A549 (cell line): ENCODE data around the gene COL26A1. TPM values are rescaled to one million over a fixed set of nuclear protein-coding genes. Genes with fewer than 3 reads are reported as not detected.

Source experiments
- ATAC-seq, 2 experiments: fragments of 200-7000 bp in 1 of 2; fragments of >200 bp in 1 of 2; cut with Nextera tagmentation in 1 of 2; cut with Tn5 transposase in 1 of 2; 3 replicates each; pipeline versions ENCODE4 v1.8.0 to v1.9.1; 2018 to 2020; ENCODE audit warnings: mild to moderate bottlenecking in 1 of 2, moderate library complexity in 1 of 2
- CTCF ChIA-PET: fragments of 300-600 bp; sonication (Branson Sonifier 250); formaldehyde crosslinking; extraction: SDS; loops from one replicate; lab custom pipeline; 2021; ENCODE audit warnings: antibody characterized with exemption, inconsistent platforms; lab: Yijun Ruan, JAX
- POLR2A ChIA-PET: fragments of 350-600 bp; formaldehyde crosslinking; extraction: SDS; loops from one replicate; lab custom pipeline; 2021; ENCODE audit warnings: antibody characterized with exemption, inconsistent platforms; lab: Yijun Ruan, JAX
- DNase-seq, 2 experiments: peaks; one replicate each; pipeline versions ENCODE4 v3.0.0 to v3.0.0-alpha.2; 2011 to 2016; ENCODE audit warnings: low read depth in 1 of 2, low spot score in 1 of 2
- FAIRE-seq: peaks from 2 replicates; lab custom pipeline; 2011; peaks lifted over from hg19 to GRCh38; lab: Jason Lieb, UNC
- H3K27ac ChIP-seq, 2 experiments: fragments of >200 bp; sonication (Bioruptor Twin); formaldehyde crosslinking; 3 replicates each; pipeline ENCODE4 v1.5.1; 2016 to 2017
- H3K4me1 ChIP-seq: fragments of >200 bp; sonication (Bioruptor Twin); formaldehyde crosslinking; 3 replicates; pipeline ENCODE4 v1.6.1; 2016
- H3K4me2 ChIP-seq: fragments of >200 bp; sonication (Bioruptor Twin); formaldehyde crosslinking; 3 replicates; pipeline ENCODE4 v1.6.1; 2016
- H3K4me3 ChIP-seq: fragments of >200 bp; sonication (Bioruptor Twin); formaldehyde crosslinking; 3 replicates; pipeline ENCODE4 v1.5.1; 2016
- H3K9me3 ChIP-seq: fragments of >200 bp; sonication (Bioruptor Twin); formaldehyde crosslinking; 3 replicates; pipeline ENCODE4 v1.6.1; 2016
- ATOH8 ChIP-seq: fragments of 250-450 bp; sonication (Bioruptor Pico); IDR thresholded peaks from 2 replicates; pipeline ENCODE4 v1.5.0; 2020; ENCODE audit warnings: low read depth, mild to moderate bottlenecking, moderate library complexity
- CBX2 ChIP-seq: fragments of 200-600 bp; sonication (generic); IDR thresholded peaks from 2 replicates; pipeline ENCODE4 v1.6.1; 2016; ENCODE audit warnings: low read depth, mild to moderate bottlenecking, borderline replicate concordance
- CEBPB ChIP-seq, 2 experiments: fragments of >200 bp in 1 of 2; sonication (Bioruptor Twin) in 1 of 2; formaldehyde crosslinking in 1 of 2; IDR thresholded peaks; 2 replicates each; pipeline ENCODE4 v1.6.1; 2012 to 2016
- CHD2 ChIP-seq: fragments of 150-350 bp; IDR thresholded peaks from 2 replicates; pipeline ENCODE4 v1.6.1; 2014; ENCODE audit warnings: low read length; ENCODE audit not compliant: partially characterized antibody
- EHF ChIP-seq: fragments of 250-450 bp; sonication (Bioruptor Pico); IDR thresholded peaks from 2 replicates; pipeline ENCODE4 v1.5.0; 2020; ENCODE audit warnings: mild to moderate bottlenecking
- EHMT2 ChIP-seq: fragments of 200-600 bp; sonication (generic); IDR thresholded peaks from 2 replicates; pipeline ENCODE4 v1.6.1; 2016; ENCODE audit warnings: antibody characterized with exemption, low read depth, mild to moderate bottlenecking, moderate library complexity
- ESRRA ChIP-seq: fragments of 150-350 bp; IDR thresholded peaks from 2 replicates; pipeline ENCODE4 v1.6.1; 2014; ENCODE audit warnings: mild to moderate bottlenecking, low read length, borderline replicate concordance
- FOSB ChIP-seq: fragments of 250-450 bp; sonication (Bioruptor Pico); IDR thresholded peaks from 2 replicates; pipeline ENCODE4 v1.5.0; 2020; ENCODE audit warnings: mild to moderate bottlenecking, moderate library complexity
- HMGXB4 ChIP-seq: fragments of 250-450 bp; sonication (Bioruptor Pico); IDR thresholded peaks from 2 replicates; pipeline ENCODE4 v1.5.0; 2021; ENCODE audit warnings: mild to moderate bottlenecking, moderate library complexity, borderline replicate concordance
- HOXA7 ChIP-seq: fragments of 250-450 bp; sonication (Bioruptor Pico); IDR thresholded peaks from 2 replicates; pipeline ENCODE4 v1.5.0; 2020; ENCODE audit warnings: mild to moderate bottlenecking, moderate library complexity
- JUN ChIP-seq, 2 experiments: fragments of >200 bp; sonication (Bioruptor Twin); formaldehyde crosslinking; IDR thresholded peaks; 2 replicates in 1 of 2; 3 replicates in 1 of 2; pipeline ENCODE4 v1.6.1; 2016 to 2017
- MAZ ChIP-seq: fragments of 150-350 bp; IDR thresholded peaks from 2 replicates; pipeline ENCODE4 v1.6.1; 2014; ENCODE audit warnings: antibody characterized with exemption, low read depth, low read length, borderline replicate concordance
- MYC ChIP-seq: IDR thresholded peaks from 2 replicates; pipeline ENCODE4 v1.6.1; 2012; ENCODE audit warnings: mild to moderate bottlenecking, inconsistent platforms, low read length, improper control_type of control experiment, borderline replicate concordance
- PBX3 ChIP-seq: IDR thresholded peaks from 2 replicates; pipeline ENCODE4 v1.6.1; 2012
- RARB ChIP-seq: fragments of 250-450 bp; sonication (Bioruptor Pico); IDR thresholded peaks from 2 replicates; pipeline ENCODE4 v1.8.0; 2021; ENCODE audit warnings: mild to moderate bottlenecking, moderate library complexity
- RCOR1 ChIP-seq: fragments of 150-350 bp; IDR thresholded peaks from 2 replicates; pipeline ENCODE4 v1.6.1; 2014; ENCODE audit warnings: antibody characterized with exemption, low read length, low read depth
- SMC3 ChIP-seq: fragments of >200 bp; sonication (Bioruptor Twin); formaldehyde crosslinking; IDR thresholded peaks from 3 replicates; pipeline ENCODE4 v1.6.1; 2018; ENCODE audit warnings: inconsistent platforms
- USF2 ChIP-seq: fragments of 450-650 bp; IDR thresholded peaks from 2 replicates; pipeline ENCODE4 v1.6.1; 2014; ENCODE audit warnings: antibody characterized with exemption
- ZC3H11A ChIP-seq: fragments of 450-650 bp; IDR thresholded peaks from 2 replicates; pipeline ENCODE4 v1.6.1; 2014; ENCODE audit warnings: antibody characterized with exemption, mild to moderate bottlenecking
- ZSCAN20 ChIP-seq: fragments of 250-450 bp; sonication (Bioruptor Pico); IDR thresholded peaks from 2 replicates; pipeline ENCODE4 v1.8.0; 2022; ENCODE audit warnings: mild to moderate bottlenecking, moderate library complexity
- WGBS: methylation state at CpG from one replicate; pipeline ENCODE4 v1.1.6; 2017; ENCODE audit errors: missing lambda C conversion rate; 5-methylcytosine and 5-hydroxymethylcytosine counted together
- polyA plus RNA-seq, 4 experiments: library from polyadenylated mRNA; depleted of rRNA in 3 of 4; stranded (reverse); fragments of >200 nt; fragmentation: RNase III in 1 of 4; extraction: RNeasy Plus Mini Kit Qiagen cat#74134 plus additional on column Dnase treatment in 1 of 4; gene quantifications; 2 replicates in 3 of 4; 3 replicates in 1 of 4; pipeline ENCODE4 v1.2.3, GENCODE V29; 2011 to 2017

The COL26A1 gene
- polyA plus RNA-seq, 2 of the 4 experiments (the other 2 are of a cell fraction): 0.52 to 1.4 TPM

DNA sequence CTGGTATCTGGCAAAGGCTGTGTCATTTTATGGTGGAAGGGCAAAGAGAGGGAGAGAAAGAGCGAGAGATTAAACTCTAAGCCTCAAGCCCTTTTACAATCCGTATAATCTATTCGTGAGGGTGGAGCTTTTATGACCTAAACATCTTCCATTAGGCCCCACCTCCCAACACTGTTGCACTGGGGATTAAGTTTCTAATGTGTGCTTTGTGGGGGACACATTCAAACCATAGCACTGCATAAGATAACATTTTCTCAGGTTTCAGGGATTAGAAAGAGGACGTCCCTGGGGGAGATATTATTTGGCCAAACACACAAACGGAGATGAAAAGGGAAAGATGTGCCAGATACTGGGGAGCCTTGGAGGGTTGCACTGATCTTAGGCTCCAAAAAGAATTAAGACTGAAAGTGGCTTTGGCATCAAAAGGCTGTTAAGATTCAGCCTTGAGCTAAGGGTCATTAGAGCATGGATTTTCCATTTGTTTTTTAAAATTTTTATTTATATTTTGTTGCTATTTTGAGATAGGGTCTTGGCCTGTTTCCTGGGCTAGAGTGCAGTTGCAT is 19.0 kb downstream of the COL26A1 start:
- ChIA-PET CTCF (interaction anchor here (1.6 kb wide), 1 partner anchor 17 kb away, joined by 9 read pairs; no protein-coding TSS in a partner anchor), POLR2A (no interaction called here)
- FAIRE-seq: no peak
- no peak overlapping the region for H3K27ac ChIP-seq
- no peaks in the 10 kb centered on the region for H3K9me3 ChIP-seq
- 51% methylated on average over 5 of the region's 5 CpGs for WGBS
- TF ChIP-seq EHF (CRISPR knock-in tag) (no peak), ATOH8 (CRISPR knock-in tag) (no peak), FOSB (CRISPR knock-in tag) (no peak), RCOR1 (no peak), HMGXB4 (CRISPR knock-in tag) (no peak)
- TF ChIP-seq, all 56 proteins: peak for 0
- peaks cover 10% of the 10 kb centered on the region; the same call in 1 of the 3 replicates for H3K4me1 ChIP-seq
- H3K4me2 ChIP-seq: no peak overlapping the region
- no peak for DNase-seq
- H3K4me3 ChIP-seq: no peak overlapping the region
- ATAC-seq: no peak

DNA sequence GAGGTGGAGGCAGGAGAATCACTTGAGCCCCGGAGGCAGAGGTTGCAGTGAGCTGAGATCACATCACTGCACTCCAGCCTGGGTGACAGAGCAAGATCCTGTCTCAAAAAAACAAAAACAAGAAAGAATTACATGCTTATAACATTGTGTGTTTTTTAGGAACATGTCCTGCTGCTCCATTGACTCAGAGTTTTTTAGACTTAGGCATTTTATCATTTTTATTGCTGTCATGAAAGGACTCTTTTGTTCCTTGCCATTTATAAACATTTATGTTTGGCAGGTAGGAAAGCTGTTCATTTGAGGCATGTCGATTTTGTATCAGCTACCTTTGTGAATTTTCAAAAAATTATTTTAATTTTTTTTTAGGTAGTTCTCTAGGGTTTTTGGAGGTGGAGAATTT is 20.3 kb downstream of the COL26A1 start:
- ATAC-seq (no peak), DNase-seq (no peak), FAIRE-seq (no peak)
- Histone ChIP-seq H3K4me1 (no peaks in the 10 kb centered on the region), H3K9me3 (no peaks in the 10 kb centered on the region), H3K4me2 (no peak overlapping the region), H3K4me3 (no peak overlapping the region), H3K27ac (no peak overlapping the region)
- POLR2A ChIA-PET: no interaction called here
- CTCF ChIA-PET: interaction anchor here (0.7 to 4.2 kb wide), 3 partner anchors 18 to 322 kb away, joined by 3 to 18 read pairs (median 6); partner anchors contain the start of gene IFT22
- no peak for TF ChIP-seq ZSCAN20 (CRISPR knock-in tag)
- TF ChIP-seq USF2: no peak
- TF ChIP-seq SMC3: no peak
- TF ChIP-seq EHMT2: no peak
- no peak for TF ChIP-seq MYC
- TF ChIP-seq PBX3: no peak
- no peak for TF ChIP-seq CEBPB (IDR thresholded peaks at IDR 0.05)
- TF ChIP-seq CHD2: no peak
- no peak for TF ChIP-seq CBX2
- TF ChIP-seq JUN (IDR thresholded peaks at IDR 0.05): no peak
- TF ChIP-seq ESRRA: no peak
- no peak for TF ChIP-seq MAZ
- TF ChIP-seq HOXA7 (CRISPR knock-in tag): no peak
- no peak for TF ChIP-seq ZC3H11A
- TF ChIP-seq RARB: no peak
- WGBS: 28% methylated on average over 2 of the region's 2 CpGs
